Endothelial cell of umbilical vein (primary cell): ENCODE measurements around the gene CORO2B.

Source experiments
- CTCF ChIP-seq, 2 donors: IDR thresholded peaks; 1 replicate in 1 of 2; 2 replicates in 1 of 2; pipeline ENCODE4 v1.5.1; 2011; ENCODE audit warnings: low read length in 2 of 2, mild to moderate bottlenecking in 2 of 2, moderate library complexity in 2 of 2, control low read depth in 1 of 2, inconsistent platforms in 1 of 2, low read depth in 1 of 2; ENCODE audit not compliant: insufficient read depth in 1 of 2; ENCODE audit errors: extremely low read depth in 1 of 2
- FOS ChIP-seq: IDR thresholded peaks from 2 replicates; pipeline ENCODE4 v1.6.1; 2011; ENCODE audit warnings: mild to moderate bottlenecking, low read length, moderate library complexity, borderline replicate concordance; ENCODE audit not compliant: insufficient read depth

GRCh38 chr15:68730976-68731897, 152.4 kb downstream of the CORO2B start:
- no peak for TF ChIP-seq FOS
- no peak for TF ChIP-seq CTCF (IDR thresholded peaks at IDR 0.05; ENCODE audit: extremely low read depth in 1 of 2, insufficient read depth in 1 of 2, low read depth in 1 of 2, low read length in 2 of 2)
